OCI-LY7 (cell line): ENCODE data around the gene EPAS1. TPM values are rescaled to one million over a fixed set of nuclear protein-coding genes. Genes with fewer than 3 reads are reported as not detected.

ENCODE experiments used
- BruUV-seq: library from RNA; stranded (reverse); fragments of 400-500 nt; replicated peaks from 2 replicates; lab custom pipeline; 2021; lab: Mats Ljungman, UMichigan
- CTCF ChIA-PET: fragments of 300-600 bp; sonication (Branson Sonifier 250); formaldehyde crosslinking; loops from one replicate; lab custom pipeline; 2022; ENCODE audit warnings: antibody characterized with exemption; ENCODE audit not compliant: unreplicated experiment; lab: Charles Lee
- POLR2A ChIA-PET: fragments of 300-600 bp; sonication (Branson Sonifier 250); formaldehyde crosslinking; loops from one replicate; lab custom pipeline; 2022; ENCODE audit warnings: antibody characterized with exemption; lab: Charles Lee
- DNase-seq: peaks from one replicate; pipeline ENCODE4 v3.0.0-alpha.2; 2015; ENCODE audit warnings: low spot score
- H2AFZ ChIP-seq: fragments of 200-600 bp; sonication (generic), shearing (Covaris generic); 2 replicates; pipeline ENCODE4 v1.6.1; 2014; ENCODE audit warnings: mild to moderate bottlenecking, antibody characterized with exemption, low read length, moderate library complexity
- H3K27ac ChIP-seq: fragments of 200-600 bp; sonication (generic); 2 replicates; pipeline ENCODE4 v1.5.1; 2014; ENCODE audit warnings: mixed run types, low read depth, mild to moderate bottlenecking, moderate library complexity, low read length, inconsistent platforms; ENCODE audit not compliant: poor library complexity, severe bottlenecking
- H3K36me3 ChIP-seq: fragments of 200-600 bp; sonication (generic); 2 replicates; pipeline ENCODE4 v1.6.1; 2014; ENCODE audit warnings: mild to moderate bottlenecking, antibody characterized with exemption, low read length, moderate library complexity, mixed read lengths; ENCODE audit not compliant: insufficient read depth
- H3K4me1 ChIP-seq: fragments of 200-600 bp; sonication (generic); 2 replicates; pipeline ENCODE4 v1.5.1; 2014; ENCODE audit warnings: mild to moderate bottlenecking, low read length; ENCODE audit not compliant: insufficient read depth, poor library complexity, severe bottlenecking
- H3K4me2 ChIP-seq: fragments of 200-600 bp; sonication (generic); 2 replicates; pipeline ENCODE4 v1.6.1; 2014; ENCODE audit warnings: mild to moderate bottlenecking, low read length
- H3K4me3 ChIP-seq: fragments of 200-600 bp; sonication (generic); 2 replicates; pipeline ENCODE4 v1.5.1; 2014; ENCODE audit warnings: mild to moderate bottlenecking, low read depth, low read length; ENCODE audit not compliant: poor library complexity, severe bottlenecking
- H3K79me2 ChIP-seq: fragments of 200-600 bp; sonication (generic); 2 replicates; pipeline ENCODE4 v1.6.1; 2016; ENCODE audit warnings: low read depth, mild to moderate bottlenecking, low read length, moderate library complexity, mixed read lengths; ENCODE audit not compliant: insufficient read depth
- H3K9me2 ChIP-seq: fragments of 200-600 bp; sonication (generic); 2 replicates; pipeline ENCODE4 v1.6.1; 2016; ENCODE audit warnings: mild to moderate bottlenecking, low read length, mixed read lengths; ENCODE audit not compliant: insufficient read depth
- H3K9me3 ChIP-seq: fragments of 200-600 bp; sonication (generic); 2 replicates; pipeline ENCODE4 v1.6.1; 2014; ENCODE audit warnings: mild to moderate bottlenecking, mixed run types, low read length, mixed read lengths
- H4K20me1 ChIP-seq: fragments of 200-600 bp; sonication (generic); 2 replicates; pipeline ENCODE4 v1.6.1; 2014; ENCODE audit warnings: mild to moderate bottlenecking, antibody characterized with exemption, low read length, moderate library complexity, mixed read lengths; ENCODE audit not compliant: insufficient read depth
- EZH2phosphoT487 ChIP-seq: fragments of 200-600 bp; sonication (generic); IDR thresholded peaks from 2 replicates; pipeline ENCODE4 v1.6.1; 2018; ENCODE audit warnings: low read depth, borderline replicate concordance, mild to moderate bottlenecking, mixed run types, antibody characterized with exemption, low read length, moderate library complexity, mixed read lengths
- intact Hi-C: fragments of 100-400 bp; cut with micrococcal nuclease; formaldehyde crosslinking; loops from one replicate; pipeline ENCODE4 v1.10.0; 2022; ENCODE audit not compliant: unreplicated experiment
- total RNA-seq, 2 experiments: library from RNA; depleted of rRNA in 1 of 2; stranded (reverse); fragments of >200 nt in 1 of 2; shearing (Covaris generic) in 1 of 2; gene quantifications; 2 replicates each; pipeline ENCODE4 v1.2.3, GENCODE V29; 2014 to 2022
- TF ChIP-seq, protein P1 (sequence below): fragments of 200-600 bp; sonication (generic); conservative IDR thresholded peaks from 2 replicates; pipeline ENCODE4 v1.5.1; 2014; ENCODE audit warnings: mild to moderate bottlenecking, antibody characterized with exemption, low read length, moderate library complexity, mixed read lengths

The EPAS1 gene
- total RNA-seq, 2 experiments from 2014 or later: 0.74 TPM; not detected in 1

DNA sequence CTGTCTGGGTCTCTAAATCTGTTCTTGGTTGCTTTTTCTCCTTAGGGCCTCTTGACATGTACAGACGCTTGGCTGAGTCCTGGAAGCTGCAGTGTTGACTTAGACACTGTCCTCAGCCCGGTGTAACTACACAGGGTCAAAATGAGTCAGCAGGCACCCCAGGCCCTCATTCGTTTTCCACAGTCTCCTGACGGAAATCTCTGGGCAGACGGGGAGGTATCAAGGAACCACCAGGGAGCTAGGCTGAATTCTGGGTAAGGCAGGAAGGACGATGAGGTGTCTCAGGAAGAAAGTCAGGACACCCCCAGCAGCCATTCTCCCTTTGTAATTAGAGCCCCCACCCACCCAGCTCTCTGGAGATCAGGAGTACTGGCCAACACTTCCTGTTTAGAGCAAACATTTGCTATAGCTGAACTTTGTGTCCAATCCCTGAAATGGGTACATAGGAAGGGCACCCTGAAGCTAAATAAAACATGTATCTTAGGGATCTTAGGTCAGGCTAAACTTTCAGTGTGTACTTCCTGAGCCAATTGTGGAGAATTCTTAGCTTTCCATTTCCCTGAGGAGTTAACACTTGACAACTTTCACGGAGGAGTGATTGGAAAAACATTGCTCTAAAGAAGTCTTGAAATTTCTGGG is 23.9 kb upstream of the EPAS1 start:
- H2AFZ ChIP-seq: no peak overlapping the region
- H3K36me3 ChIP-seq: no peaks in the 10 kb centered on the region
- no peaks in the 10 kb centered on the region for H3K9me3 ChIP-seq
- no peak overlapping the region for H3K4me3 ChIP-seq
- no peak overlapping the region for H3K27ac ChIP-seq
- H3K79me2 ChIP-seq: no peaks in the 10 kb centered on the region
- no TSS peak for BruUV-seq
- TF ChIP-seq EZH2phosphoT487: no peak
- TF ChIP-seq, protein P1, sequence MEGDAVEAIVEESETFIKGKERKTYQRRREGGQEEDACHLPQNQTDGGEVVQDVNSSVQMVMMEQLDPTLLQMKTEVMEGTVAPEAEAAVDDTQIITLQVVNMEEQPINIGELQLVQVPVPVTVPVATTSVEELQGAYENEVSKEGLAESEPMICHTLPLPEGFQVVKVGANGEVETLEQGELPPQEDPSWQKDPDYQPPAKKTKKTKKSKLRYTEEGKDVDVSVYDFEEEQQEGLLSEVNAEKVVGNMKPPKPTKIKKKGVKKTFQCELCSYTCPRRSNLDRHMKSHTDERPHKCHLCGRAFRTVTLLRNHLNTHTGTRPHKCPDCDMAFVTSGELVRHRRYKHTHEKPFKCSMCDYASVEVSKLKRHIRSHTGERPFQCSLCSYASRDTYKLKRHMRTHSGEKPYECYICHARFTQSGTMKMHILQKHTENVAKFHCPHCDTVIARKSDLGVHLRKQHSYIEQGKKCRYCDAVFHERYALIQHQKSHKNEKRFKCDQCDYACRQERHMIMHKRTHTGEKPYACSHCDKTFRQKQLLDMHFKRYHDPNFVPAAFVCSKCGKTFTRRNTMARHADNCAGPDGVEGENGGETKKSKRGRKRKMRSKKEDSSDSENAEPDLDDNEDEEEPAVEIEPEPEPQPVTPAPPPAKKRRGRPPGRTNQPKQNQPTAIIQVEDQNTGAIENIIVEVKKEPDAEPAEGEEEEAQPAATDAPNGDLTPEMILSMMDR: no peak
- H4K20me1 ChIP-seq: no peaks in the 10 kb centered on the region
- DNase-seq: no peak
- H3K4me2 ChIP-seq: no peak overlapping the region
- ChIA-PET CTCF (no interaction called here), POLR2A (no interaction called here)
- H3K9me2 ChIP-seq: no peaks in the 10 kb centered on the region
- intact Hi-C loops: no loop called here
- no peaks in the 10 kb centered on the region for H3K4me1 ChIP-seq

DNA sequence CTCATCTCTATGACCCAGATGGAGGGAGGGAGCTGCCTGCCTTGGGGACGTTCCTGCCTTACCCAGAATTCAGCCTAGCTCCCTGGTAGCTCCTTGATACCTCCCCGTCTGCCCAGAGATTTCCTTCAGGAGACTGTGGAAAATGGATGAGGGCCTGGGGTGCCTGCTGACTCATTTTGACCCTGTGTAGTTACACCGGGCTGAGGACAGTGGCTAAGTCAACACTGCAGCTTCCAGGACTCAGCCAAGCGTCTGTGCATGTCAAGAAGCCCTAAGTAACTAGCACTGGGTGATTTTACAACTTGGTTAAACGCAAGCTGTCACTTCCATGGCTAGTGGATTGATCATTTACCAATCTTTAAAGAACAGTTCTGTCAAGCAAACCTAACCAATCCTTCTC is 23.3 kb upstream of the EPAS1 start:
- ChIA-PET POLR2A (no interaction called here), CTCF (no interaction called here)
- intact Hi-C loops: no loop called here
- H3K36me3 ChIP-seq: no peaks in the 10 kb centered on the region
- BruUV-seq: no TSS peak
- no peaks in the 10 kb centered on the region for H3K9me3 ChIP-seq
- H3K4me2 ChIP-seq: no peak overlapping the region
- H3K27ac ChIP-seq: no peak overlapping the region
- no peaks in the 10 kb centered on the region for H3K4me1 ChIP-seq
- no peak overlapping the region for H3K4me3 ChIP-seq
- no peaks in the 10 kb centered on the region for H3K9me2 ChIP-seq
- DNase-seq: no peak
- H4K20me1 ChIP-seq: no peaks in the 10 kb centered on the region
- no peak overlapping the region for H2AFZ ChIP-seq
- no peaks in the 10 kb centered on the region for H3K79me2 ChIP-seq
- TF ChIP-seq, protein P1: no peak
- no peak for TF ChIP-seq EZH2phosphoT487

DNA sequence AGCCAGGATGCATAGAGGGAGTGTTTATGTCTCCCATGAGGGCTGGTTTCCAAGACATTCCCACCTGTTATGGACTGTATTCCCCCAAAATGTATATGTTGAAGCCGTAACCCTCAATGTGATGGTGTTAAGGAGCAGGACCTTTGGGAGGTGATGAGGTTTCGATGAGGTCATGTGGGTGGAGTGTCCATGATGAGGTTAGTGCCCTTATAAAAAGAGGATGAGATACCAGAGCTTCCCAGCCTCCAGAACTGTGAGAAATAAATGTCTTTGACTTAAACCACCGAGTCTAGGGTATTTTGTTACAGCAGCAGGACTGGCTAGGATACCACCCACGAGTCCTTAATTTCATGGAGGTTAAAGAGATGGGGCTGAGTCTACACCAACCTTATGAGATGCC is 22.6 kb upstream of the EPAS1 start:
- Histone ChIP-seq H2AFZ (no peak overlapping the region), H3K4me2 (no peak overlapping the region), H3K36me3 (no peaks in the 10 kb centered on the region), H3K9me3 (no peaks in the 10 kb centered on the region), H3K4me3 (no peak overlapping the region), H3K4me1 (no peaks in the 10 kb centered on the region), H4K20me1 (no peaks in the 10 kb centered on the region), H3K9me2 (no peaks in the 10 kb centered on the region), H3K27ac (no peak overlapping the region), H3K79me2 (no peaks in the 10 kb centered on the region)
- no TSS peak for BruUV-seq
- intact Hi-C loops: no loop called here
- ChIA-PET POLR2A (no interaction called here), CTCF (no interaction called here)
- TF ChIP-seq, protein P1: no peak
- DNase-seq: no peak
